H7 (cell line): ENCODE data around the gene NKIRAS2. TPM values are rescaled to one million over a fixed set of nuclear protein-coding genes. Genes with fewer than 3 reads are reported as not detected.
"Not testable (repeated sequence)": the region's sequence is repeated elsewhere in the genome, so short reads cannot be mapped to it uniquely, and the experiment has no call there.

Experiments used
- DNase-seq: peaks from one replicate; pipeline ENCODE4 v3.0.0; 2012
- H3K27me3 ChIP-seq: 2 replicates; pipeline ENCODE4 v1.6.0; 2011; ENCODE audit warnings: mild to moderate bottlenecking, low read length; ENCODE audit not compliant: control insufficient read depth, insufficient read depth
- H3K36me3 ChIP-seq: replicated peaks from 2 replicates; pipeline ENCODE4 v1.5.1; 2011; ENCODE audit warnings: low read length; ENCODE audit not compliant: control insufficient read depth, insufficient read depth
- H3K4me3 ChIP-seq: 2 replicates; pipeline ENCODE4 v1.5.1; 2011; ENCODE audit warnings: low read depth, mild to moderate bottlenecking, control low read depth, low read length, moderate library complexity; ENCODE audit not compliant: insufficient read depth
- total RNA-seq: library from RNA; depleted of rRNA; stranded (reverse); fragments of >200 nt; shearing (Covaris generic); gene quantifications from 2 replicates; pipeline ENCODE4 v1.2.3, GENCODE V29; 2014

Gene NKIRAS2
- total RNA-seq, 1 experiment from 2014 or later, result 35.0 TPM

DNA sequence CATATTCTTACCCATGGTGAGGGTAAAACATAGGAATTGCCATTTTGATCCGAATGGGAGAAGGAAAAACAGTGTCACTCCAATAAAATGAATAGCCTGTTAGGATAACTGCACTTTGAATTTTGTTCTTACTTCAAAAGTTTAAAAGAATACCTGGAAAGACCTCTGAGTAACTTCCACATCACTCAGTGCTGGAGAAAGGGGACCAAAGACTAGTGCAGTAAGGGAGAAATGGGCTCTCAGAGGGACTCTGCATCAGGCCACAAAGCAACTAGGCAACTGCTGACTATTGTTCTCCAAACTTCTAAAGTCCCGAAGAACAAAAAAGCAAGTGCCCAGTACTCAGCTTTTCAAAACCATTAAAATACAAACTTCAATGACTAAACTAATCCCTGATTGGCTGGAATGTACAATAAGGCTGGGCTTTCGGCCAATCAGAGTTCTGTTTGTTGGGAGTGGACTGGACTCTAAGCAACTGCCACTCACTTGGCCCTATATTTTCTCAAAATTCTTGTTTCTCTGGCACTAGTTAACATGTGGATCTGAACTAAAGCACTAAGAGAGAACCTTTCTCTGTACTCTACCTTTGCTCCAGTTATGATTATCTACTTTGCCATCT, 8.9 kb upstream of the NKIRAS2 start:
- Histone ChIP-seq H3K27me3 (no peaks in the 10 kb centered on the region), H3K36me3 (peaks cover 1% of the 10 kb centered on the region; the same call in 1 of the 2 replicates), H3K4me3 (no peak overlapping the region)
- DNase-seq, result peak; percentile 56

GRCh38 chr17:42012363-42012762, 7.5 kb upstream of the NKIRAS2 start:
- not testable (repeated sequence) for H3K36me3 ChIP-seq, H3K27me3 ChIP-seq, H3K4me3 ChIP-seq
- peak; percentile 55 for DNase-seq

DNA sequence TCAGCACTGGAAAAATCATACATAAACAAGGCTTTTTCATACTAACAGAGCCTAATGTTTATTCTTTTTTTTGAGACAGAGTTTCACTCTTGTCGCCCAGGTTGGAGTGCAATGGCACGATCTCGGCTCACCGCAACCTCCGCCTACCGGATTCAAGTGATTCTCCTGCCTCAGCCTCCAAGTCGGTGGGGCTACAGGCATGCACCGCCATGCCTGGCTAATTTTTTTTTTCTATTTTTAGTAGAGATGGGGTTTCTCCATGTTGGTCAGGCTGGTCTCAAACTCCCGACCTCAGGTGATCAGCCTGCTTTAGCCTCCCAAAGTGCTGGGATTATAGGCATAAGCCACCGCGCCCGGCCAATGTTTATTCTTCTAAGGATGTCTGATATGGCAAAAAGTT, 6.2 kb upstream of the NKIRAS2 start:
- not testable (repeated sequence) for DNase-seq, H3K36me3 ChIP-seq, H3K27me3 ChIP-seq, H3K4me3 ChIP-seq

DNA sequence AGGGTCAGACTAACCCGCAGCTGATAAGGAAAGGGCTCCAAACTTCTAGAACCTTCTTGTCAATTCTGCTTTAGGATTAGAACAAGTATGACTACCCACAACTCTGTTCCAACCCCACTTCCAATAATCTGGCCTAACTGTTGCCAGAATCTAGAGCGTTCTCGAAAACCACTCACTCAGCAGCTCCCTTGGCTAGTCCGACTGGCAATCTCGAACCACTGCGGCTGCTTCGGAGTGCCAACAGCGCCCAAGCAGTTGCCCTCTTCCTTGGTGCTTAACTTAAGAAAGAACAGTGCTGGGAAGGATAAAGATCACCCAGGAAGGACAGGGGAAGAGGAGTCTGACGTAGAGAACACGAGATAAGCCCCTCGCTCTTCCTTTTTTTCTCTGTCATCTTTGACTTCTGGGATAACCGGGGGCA, 3.5 kb upstream of the NKIRAS2 start:
- Histone ChIP-seq H3K27me3 (no peaks in the 10 kb centered on the region), H3K4me3 (peak overlapping the region; percentile 91), H3K36me3 (0 out of 2 replicates have a peak, but pooled peaks cover 3% of the 10 kb centered on the region)
- no peak for DNase-seq

GRCh38 chr17:42016941-42017865, 2.7 kb upstream of the NKIRAS2 start, which contains the start of gene DNAJC7:
TSS of gene DNAJC7 (minus strand) at chr17:42017439. CDS start at chr17:42017416, 23 bp downstream.
- Histone ChIP-seq H3K4me3 (peak within 1 kb of the TSS; percentile 91), H3K36me3 (peaks cover 7% of the 10 kb centered on the region), H3K27me3 (no peaks in the 10 kb centered on the region)
- peak; percentile 97 for DNase-seq

- peak overlapping the region; percentile 91 for H3K4me3 ChIP-seq
- no peaks in the 10 kb centered on the region for H3K27me3 ChIP-seq
- DNase-seq, result peak; percentile 72
- peaks cover 13% of the 10 kb centered on the region for H3K36me3 ChIP-seq
Measured at GRCh38 chr17:42017866-42018200, 2.1 kb upstream of the NKIRAS2 start.

GRCh38 chr17:42018339-42018738, 1.6 kb upstream of the NKIRAS2 start:
- Histone ChIP-seq H3K36me3 (peaks cover 15% of the 10 kb centered on the region), H3K4me3 (peak overlapping the region; percentile 91), H3K27me3 (no peaks in the 10 kb centered on the region)
- DNase-seq, result peak; percentile 69

DNA sequence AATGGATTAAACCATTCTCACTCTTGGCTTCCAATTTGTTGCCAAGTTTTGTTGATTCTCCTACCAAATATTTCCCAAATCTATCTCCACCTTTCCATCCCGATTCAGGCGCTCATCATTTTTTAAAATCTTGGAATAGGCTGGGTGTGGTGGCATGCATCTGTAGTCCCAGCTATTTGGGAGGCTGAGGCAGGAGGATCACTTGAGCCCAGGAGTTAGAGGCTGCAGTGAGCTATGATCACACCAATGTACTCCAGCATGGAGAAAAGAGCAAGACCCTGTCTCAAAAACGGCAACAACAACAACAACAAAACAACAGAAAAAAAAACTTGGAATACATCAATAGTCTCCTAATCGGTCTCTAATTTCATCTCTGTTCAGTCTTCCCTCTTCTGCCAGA, 902 bp upstream of the NKIRAS2 start:
- DNase-seq, result no peak
- Histone ChIP-seq H3K4me3 (no peak overlapping the region), H3K27me3 (no peaks in the 10 kb centered on the region)

DNA sequence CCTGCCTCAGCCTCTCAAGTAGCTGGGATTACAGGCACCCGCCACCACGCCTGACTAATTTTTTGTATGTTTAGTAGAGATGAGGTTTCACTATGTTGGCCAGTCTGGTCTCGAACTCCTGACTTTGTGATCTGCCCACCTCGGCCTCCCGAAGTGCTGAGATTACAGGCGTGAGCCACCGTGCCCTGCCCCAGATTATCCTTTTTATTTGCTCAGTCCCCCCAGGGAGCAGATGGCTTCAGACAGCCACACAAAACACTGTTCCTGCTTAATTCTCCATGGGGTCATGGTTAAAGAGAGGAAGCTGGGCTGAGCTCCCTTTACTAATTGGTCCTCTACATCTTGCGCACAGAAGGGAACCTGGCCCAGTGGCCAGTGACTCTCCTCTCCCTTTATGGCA, 955 bp downstream of the NKIRAS2 start:
- peaks cover 26% of the 10 kb centered on the region for H3K36me3 ChIP-seq
- H3K27me3 ChIP-seq, DNase-seq: not testable (repeated sequence)
- peak overlapping the region; percentile 69 for H3K4me3 ChIP-seq

More for the DNA sequence above, 902 bp upstream of the NKIRAS2 start:
- H3K36me3 ChIP-seq, result peaks cover 22% of the 10 kb centered on the region

DNA sequence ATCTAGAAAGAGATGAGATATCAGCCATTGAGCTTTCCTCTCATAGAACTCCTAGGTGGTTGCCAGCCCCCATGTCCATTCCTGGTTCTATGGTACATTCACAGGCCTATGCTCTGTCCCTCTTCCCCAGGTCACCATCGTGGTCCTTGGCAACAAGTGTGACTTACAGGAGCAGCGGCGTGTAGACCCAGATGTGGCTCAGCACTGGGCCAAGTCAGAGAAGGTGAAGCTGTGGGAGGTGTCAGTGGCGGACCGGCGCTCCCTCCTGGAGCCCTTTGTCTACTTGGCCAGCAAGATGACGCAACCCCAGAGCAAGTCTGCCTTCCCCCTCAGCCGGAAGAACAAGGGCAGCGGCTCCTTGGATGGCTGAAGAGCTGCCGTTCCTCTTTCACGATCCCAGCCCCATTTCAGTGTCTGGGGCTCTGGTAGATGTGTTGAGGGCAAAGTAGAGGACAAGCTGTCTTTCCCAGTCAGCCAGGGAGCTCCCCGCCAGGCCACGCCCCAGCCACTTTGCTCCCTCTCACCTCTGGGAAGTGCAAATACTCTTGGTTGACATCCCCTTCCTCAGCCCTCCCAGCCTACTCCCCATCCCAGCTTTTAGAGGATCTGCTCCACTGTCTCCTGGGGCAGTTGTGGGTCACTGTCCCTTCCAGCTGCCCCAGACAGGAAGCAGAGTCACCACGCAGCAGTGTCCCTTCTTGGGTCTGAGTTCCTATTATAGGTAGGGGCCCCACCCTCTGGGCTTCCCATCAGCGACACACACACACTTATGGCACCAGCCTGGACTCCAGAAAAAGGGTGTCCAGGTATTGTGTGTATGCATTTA, 3.8 kb downstream of the NKIRAS2 start:
- Histone ChIP-seq H3K4me3 (no peak overlapping the region), H3K27me3 (no peaks in the 10 kb centered on the region)
- DNase-seq, result no peak

DNA sequence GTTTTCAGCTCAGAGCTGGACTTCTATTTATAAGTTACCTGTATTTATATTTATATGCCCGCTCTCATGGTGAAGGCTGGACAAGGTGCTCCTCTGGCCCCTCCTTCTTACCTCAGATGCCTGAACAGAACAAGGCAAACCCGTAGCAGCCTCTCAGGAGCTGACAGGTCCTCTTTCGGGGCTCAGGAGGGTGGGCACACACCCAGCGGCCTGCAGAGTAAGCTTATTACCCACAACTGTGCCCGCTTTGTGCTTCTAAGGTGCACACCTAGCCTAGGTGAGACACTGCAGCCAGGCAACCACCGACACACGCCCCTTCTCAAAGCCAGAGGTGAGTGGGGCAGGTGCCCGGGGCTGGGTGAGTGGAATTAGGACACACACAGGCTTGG, 5.3 kb downstream of the NKIRAS2 start:
- Histone ChIP-seq H3K4me3 (no peak overlapping the region), H3K36me3 (peaks cover 26% of the 10 kb centered on the region), H3K27me3 (no peaks in the 10 kb centered on the region)
- DNase-seq, result no peak

More for the DNA sequence above, 3.8 kb downstream of the NKIRAS2 start:
- peaks cover 26% of the 10 kb centered on the region for H3K36me3 ChIP-seq

DNA sequence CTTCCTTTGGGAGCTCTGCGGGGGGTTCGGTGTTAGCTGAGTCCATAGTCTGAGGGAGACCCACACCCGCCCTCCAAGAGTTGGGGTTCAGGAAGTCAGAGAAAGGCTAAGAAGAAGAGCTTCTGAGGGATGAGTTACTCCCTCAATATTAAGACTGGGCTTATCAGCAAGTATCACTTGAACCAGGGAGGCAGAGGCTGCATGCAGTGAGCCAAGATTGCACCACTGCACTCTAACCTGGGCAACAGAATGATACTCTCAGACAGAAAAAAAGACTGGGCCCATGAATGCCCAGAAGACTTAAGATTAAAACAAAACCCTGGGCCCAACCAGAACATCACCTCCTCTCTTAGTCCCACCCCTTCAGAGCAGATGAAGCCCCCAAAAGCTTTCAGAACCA, 6.0 kb downstream of the NKIRAS2 start:
- H3K36me3 ChIP-seq, result peaks cover 26% of the 10 kb centered on the region
- no peaks in the 10 kb centered on the region for H3K27me3 ChIP-seq
- peak; percentile 26 for DNase-seq
- H3K4me3 ChIP-seq, result no peak overlapping the region

- peaks cover 21% of the 10 kb centered on the region for H3K36me3 ChIP-seq
- H3K27me3 ChIP-seq, result no peaks in the 10 kb centered on the region
- peak; percentile 67 for DNase-seq
- H3K4me3 ChIP-seq, result no peak overlapping the region
Measured at GRCh38 chr17:42026857-42027589, 7.1 kb downstream of the NKIRAS2 start.

- no peak overlapping the region for H3K4me3 ChIP-seq
Measured at GRCh38 chr17:42027590-42027889, 7.7 kb downstream of the NKIRAS2 start.

More at GRCh38 chr17:42027590-42027889, 7.7 kb downstream of the NKIRAS2 start:
- H3K36me3 ChIP-seq, result peaks cover 16% of the 10 kb centered on the region
- DNase-seq, result no peak
- H3K27me3 ChIP-seq, result no peaks in the 10 kb centered on the region
